HG03432 (cell line): ENCODE results near the gene MNX1.
A peak's percentile ranks its signal among the peaks of the same experiment; 100 is the strongest.

Experiments used
- ATAC-seq: cut with Tn5 transposase; IDR thresholded peaks from one replicate; pipeline ENCODE4 v1.9.1; 2021; ENCODE audit warnings: mild to moderate bottlenecking, moderate library complexity; ENCODE audit not compliant: unreplicated experiment

Gene MNX1

DNA sequence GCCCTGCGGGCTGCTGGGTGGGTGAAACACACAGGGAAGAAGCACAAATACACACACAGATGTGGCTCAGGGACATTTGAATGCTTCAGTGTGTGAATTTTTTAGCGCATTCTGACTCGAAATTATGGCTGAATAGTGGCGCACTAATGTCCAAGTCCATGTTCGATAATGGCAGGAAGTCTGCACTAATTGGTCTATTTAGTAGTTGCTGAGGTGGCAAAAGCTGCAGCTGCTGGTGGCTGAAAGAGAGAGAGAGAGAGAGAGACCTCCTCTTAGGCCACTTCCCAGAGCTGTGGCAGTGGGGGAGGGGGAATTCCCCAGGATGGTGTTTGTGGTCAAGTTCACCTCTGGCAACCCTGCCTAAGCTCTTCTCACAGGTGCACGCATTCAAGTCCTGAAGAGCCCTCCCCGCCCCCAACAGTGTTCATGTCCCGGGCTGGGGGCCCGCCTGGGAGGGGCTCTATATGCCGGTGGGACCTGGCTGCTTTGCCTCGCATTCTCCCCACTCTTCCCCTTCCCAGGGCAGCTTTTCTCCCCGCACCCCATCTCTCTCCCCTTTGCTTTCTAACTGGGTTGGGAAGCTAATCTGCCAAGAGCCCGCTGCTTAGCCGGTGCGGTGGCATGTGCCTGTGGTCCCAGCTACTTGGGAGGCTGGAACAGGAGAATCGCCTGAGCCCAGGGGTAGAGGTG, 6.0 kb upstream of the MNX1 start:
- peak; percentile 70 for ATAC-seq

DNA sequence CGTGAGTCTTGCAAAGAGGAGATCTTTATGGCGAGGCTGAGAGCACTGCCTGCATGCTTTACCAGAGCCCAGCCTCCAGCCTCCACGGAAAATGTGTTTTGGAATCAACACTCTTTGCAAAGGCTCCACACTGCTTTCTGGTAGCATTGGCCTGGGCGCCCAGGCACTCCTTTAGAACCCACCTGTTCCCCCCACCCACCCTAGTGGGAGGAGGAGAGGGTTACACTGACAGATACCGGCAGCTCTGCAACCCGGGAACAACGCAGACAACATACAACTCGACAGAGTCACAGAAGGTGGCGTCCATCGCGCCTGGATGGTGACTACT, 5.5 kb upstream of the MNX1 start:
- peak; percentile 9 for ATAC-seq

GRCh38 chr7:157014635-157015555, 4.4 kb upstream of the MNX1 start:
- no peak for ATAC-seq

DNA sequence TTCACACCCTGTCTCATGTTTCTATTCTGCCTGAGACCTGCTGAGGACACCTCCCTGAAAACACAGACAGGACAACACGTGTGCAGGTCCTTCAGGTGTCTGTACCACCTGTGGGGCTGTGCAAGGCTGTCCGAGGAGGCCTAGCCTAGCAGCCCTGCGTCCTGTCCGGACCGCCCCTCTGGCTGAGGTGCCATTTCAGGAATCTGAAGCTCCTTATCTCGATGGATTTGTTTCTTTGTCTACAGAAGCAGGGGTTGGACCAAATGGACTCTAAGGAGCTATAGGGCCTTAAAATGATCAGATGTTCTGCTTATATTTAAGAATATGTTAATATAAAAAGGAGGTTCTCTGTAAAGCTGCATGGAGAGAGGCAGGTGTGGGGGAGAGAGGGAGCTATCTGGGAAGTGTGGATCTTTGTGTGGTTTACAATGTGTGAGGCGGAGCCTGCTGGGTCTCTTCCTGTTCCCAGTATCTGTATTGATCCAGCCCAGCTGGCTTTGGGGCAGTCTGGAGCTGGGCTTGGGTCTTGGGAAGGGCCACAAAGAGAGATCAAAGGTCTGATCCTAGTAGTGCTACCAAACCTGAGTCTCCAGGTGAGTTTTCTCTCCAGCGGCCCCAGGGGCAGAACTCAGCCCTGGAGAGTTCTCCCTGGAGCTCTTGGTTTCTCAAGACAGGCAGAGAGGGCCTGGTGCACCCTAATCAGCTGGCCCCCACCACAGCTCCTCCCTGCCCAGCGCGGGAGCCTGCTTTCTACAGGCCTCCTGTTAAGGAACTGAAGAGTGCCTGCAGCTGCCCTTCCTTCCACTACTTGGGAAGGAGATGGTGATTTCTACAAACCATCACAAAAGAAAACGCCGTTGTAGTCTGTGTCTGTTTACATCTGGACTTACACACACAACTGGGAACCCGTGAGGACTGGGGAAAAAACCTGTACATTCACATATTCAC, 3.4 kb upstream of the MNX1 start:
- ATAC-seq, result no peak

- ATAC-seq, result no peak
Measured at GRCh38 chr7:157013101-157013500, 2.6 kb upstream of the MNX1 start.

DNA sequence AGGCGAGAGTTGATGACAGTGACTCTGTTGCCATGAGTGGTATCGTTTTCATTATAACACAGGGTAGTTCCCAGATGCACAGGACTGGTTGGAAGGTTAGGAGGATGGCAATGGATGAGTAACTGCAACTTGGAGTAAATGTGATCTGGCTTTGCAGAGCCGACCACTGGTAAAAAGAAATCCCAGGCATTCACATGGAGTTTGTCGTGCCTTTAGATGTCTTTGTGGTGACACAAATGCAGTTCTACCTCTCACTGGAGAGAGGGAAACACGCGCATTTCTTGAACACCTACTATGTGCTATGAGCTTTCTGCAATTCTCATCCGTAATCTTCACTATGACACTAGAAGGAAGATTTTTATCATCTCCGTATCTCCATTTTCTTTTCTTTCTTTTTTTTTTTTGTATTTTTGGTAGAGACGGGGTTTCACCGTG, 1.7 kb upstream of the MNX1 start:
- ATAC-seq, result no peak

DNA sequence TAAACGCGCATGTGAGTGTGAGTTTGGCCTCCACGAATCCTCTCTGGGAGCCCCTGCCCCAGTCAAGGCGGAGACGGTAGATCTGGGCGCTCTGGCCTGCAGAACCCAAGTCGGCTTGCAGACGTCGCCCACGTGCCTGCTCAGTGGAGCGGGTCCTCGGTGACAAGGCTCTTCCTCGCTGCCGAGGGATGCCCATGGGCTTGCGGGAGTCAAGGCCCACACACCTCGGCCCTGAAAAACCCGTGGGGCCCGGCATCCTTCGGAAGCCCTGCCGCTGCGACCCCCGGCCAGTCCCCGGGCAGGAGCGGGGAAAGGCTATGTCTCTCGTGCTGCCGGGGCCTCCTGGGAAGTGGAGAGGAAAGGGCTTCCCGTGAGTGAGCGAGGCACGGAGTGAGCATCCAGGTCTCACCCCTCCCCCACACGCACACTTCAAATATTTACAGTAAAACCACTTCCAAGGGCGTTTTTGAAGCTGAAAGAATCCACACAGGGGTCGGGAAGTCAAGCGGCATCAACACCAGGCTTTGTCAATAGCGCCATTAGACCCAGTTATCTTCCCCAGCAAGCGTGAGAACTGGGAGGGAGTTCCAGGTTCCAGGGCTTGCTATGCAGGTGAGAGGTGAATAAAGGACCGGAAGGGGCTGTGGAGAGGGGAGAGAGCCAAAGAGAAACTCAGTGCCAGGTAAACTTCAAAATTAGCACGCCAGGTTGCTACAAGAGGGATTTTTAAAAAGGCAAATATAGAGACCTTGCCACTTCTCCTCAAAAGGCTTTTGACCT, 1.1 kb upstream of the MNX1 start:
- ATAC-seq, result peak; percentile 16

GRCh38 chr7:157009778-157010587, 480 bp downstream of the MNX1 start:
- peak; percentile 26 for ATAC-seq

GRCh38 chr7:157009170-157009777, 1.2 kb downstream of the MNX1 start:
- peak; percentile 27 for ATAC-seq

DNA sequence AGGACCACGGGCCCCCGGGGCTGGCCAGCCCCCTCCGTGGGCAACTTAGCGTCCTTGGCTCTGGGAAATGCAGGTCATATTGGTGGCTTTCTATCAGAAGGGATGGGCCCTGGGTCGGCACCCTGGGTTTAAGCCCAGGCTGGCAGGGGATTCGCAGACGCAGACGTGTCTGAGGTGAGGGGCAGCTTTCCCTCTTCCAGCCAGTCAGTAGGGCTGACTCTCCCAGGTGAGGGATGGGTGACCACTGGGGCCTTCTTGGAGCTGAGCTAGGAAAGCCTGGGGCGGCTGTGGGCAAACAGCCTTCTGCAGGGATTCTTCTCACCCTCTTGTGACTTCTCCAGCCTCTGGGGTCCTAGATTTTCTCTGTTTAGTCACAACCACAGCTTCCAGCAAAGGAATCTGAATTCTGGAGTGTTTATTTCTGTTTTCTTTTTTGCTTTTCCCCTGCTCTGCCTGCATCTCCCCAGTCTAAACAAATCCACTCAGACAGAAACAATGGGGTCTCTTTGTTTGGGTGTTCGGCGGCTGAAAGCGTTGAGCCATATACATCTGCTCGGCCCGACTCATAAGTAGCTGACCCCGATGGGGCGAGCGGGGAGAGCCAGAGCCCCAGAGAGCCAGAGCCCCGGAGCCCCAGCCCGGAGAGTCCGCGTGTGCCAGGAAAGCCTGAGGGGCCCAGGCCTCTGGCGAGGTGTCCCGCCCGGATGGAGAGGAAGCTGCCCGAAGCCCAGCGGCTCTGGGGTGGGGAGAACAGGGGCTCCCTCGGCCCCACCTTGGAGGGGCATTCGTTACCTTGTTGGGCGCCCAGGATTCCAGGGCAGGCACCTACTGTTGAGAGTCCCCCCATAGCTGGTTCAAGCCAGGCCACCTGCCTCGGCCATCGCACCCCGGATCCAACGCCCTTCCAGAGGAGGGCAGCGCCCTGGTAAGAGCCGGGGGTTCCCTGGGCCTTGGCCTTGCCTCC, 2.0 kb downstream of the MNX1 start:
- no peak for ATAC-seq

- no peak for ATAC-seq
Measured at GRCh38 chr7:157007470-157008066, 2.9 kb downstream of the MNX1 start.

DNA sequence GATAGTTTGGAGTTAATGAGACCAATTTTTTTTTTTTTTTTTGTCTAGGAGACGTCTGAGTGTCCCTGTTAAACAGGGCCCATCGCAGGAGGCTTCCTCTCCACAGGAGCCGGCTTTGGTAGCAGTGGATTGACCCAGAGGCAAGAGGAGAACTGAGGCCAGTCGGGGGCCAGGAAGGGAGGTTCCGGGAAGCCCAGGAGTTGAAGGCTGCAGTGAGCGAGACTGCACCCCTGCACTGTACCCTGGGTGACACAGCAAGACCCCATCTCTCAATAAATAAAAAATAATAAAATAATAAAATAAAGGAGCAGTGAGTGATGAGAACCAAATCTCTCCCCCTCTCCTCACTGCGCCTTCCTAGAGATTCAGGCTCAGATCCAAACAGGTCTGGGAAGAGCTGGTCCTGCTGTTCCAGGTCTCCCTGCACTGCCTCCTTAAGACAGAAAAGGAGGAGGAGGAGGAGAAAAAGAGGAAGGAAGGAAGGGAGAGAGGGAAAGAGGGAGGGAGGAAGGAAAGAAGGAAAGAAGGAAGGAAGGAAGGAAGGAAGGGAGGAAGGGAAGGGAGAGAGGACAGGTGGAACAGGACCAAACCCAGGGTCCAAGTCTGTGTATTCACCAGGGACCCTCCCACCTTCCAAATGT, 3.5 kb downstream of the MNX1 start:
- ATAC-seq, result no peak

- no peak for ATAC-seq
Measured at GRCh38 chr7:157006205-157006747, 4.2 kb downstream of the MNX1 start.

GRCh38 chr7:157005456-157006204, 4.8 kb downstream of the MNX1 start:
- ATAC-seq, result no peak

GRCh38 chr7:157004521-157005455, 5.7 kb downstream of the MNX1 start:
- no peak for ATAC-seq
